HepG2 (cell line): ENCODE results near the gene CARHSP1. TPM values are rescaled to one million over a fixed set of nuclear protein-coding genes. Genes with fewer than 3 reads are reported as not detected.

Experiments used
- GABPB1 ChIP-seq: IDR thresholded peaks from 2 replicates; pipeline ENCODE4 v1.6.1; 2016; ENCODE audit warnings: mild to moderate bottlenecking, missing genetic modification reagents, moderate library complexity, missing compliant biosample characterization
- HDAC1 ChIP-seq: sonication (generic); formaldehyde crosslinking; IDR thresholded peaks from 2 replicates; pipeline ENCODE4 v1.5.1; 2020; ENCODE audit warnings: mild to moderate bottlenecking, missing genetic modification reagents
- NFATC3 ChIP-seq: sonication (generic); formaldehyde crosslinking; IDR thresholded peaks from 2 replicates; pipeline ENCODE4 v1.5.1; 2020; ENCODE audit warnings: mild to moderate bottlenecking, missing genetic modification reagents
- NR2F1 ChIP-seq, 2 experiments: fragments of 450-650 bp in 1 of 2; formaldehyde crosslinking in 1 of 2; IDR thresholded peaks; 2 replicates each; pipeline versions ENCODE4 v1.5.0 to v1.6.1; 2016 to 2020; ENCODE audit warnings: mild to moderate bottlenecking in 1 of 2, missing compliant biosample characterization in 1 of 2, missing genetic modification reagents in 1 of 2, moderate library complexity in 1 of 2
- NR2F2 ChIP-seq: IDR thresholded peaks from 2 replicates; pipeline ENCODE4 v1.6.1; 2012; ENCODE audit warnings: low read depth, inconsistent platforms, borderline replicate concordance
- SRSF9 ChIP-seq: fragments of 200-400 bp; formaldehyde crosslinking; IDR thresholded peaks from 2 replicates; pipeline ENCODE4 v1.6.1; 2018; ENCODE audit warnings: borderline replicate concordance, mild to moderate bottlenecking, low read depth, low read length; ENCODE audit not compliant: insufficient read depth, poor library complexity, severe bottlenecking
- UBTF ChIP-seq: sonication (generic); formaldehyde crosslinking; IDR thresholded peaks from 2 replicates; pipeline ENCODE4 v1.4.0; 2020; ENCODE audit warnings: mild to moderate bottlenecking, missing genetic modification reagents
- ZBTB20 ChIP-seq: sonication (generic); formaldehyde crosslinking; IDR thresholded peaks from 2 replicates; pipeline ENCODE4 v1.8.1; 2023; ENCODE audit warnings: missing genetic modification reagents, low read depth, mild to moderate bottlenecking, borderline replicate concordance
- ZMAT5 ChIP-seq: sonication (generic); formaldehyde crosslinking; IDR thresholded peaks from 2 replicates; pipeline ENCODE4 v1.5.0; 2020; ENCODE audit warnings: mild to moderate bottlenecking, low read depth, missing genetic modification reagents, borderline replicate concordance
- ZNF792 ChIP-seq: IDR thresholded peaks from 2 replicates; pipeline ENCODE4 v1.6.1; 2016
- polyA plus RNA-seq, 8 experiments: library from polyadenylated mRNA; depleted of rRNA in 3 of 8; stranded (reverse) in 7 of 8; unstranded in 1 of 8; fragments of >200 nt; fragmentation: Illumina TruSeq in 4 of 8; extraction: Trizol in 4 of 8; gene quantifications; 2 replicates each; pipeline versions ENCODE4 v1.2.1 to v1.2.3, GENCODE V29; 2011 to 2016; ENCODE audit warnings: low read depth in 4 of 8, missing spikeins in 1 of 8, mixed read lengths in 1 of 8; ENCODE audit not compliant: insufficient read depth in 1 of 8
- total RNA-seq, 5 experiments: library from RNA; depleted of rRNA; stranded (reverse); fragments of >200 nt; fragmentation: Illumina TruSeq; extraction: Trizol; gene quantifications; 2 replicates each; pipeline ENCODE4 v1.2.3, GENCODE V29; 2016; ENCODE audit warnings: low read depth in 1 of 5
- TF ChIP-seq, protein P1 (sequence below), 2 experiments: sonication (generic) in 1 of 2; formaldehyde crosslinking in 1 of 2; IDR thresholded peaks; 2 replicates each; pipeline versions ENCODE4 v1.6.1 to v1.9.0; 2014 to 2022; ENCODE audit warnings: antibody characterized with exemption in 1 of 2, borderline replicate concordance in 1 of 2, inconsistent platforms in 1 of 2, low read depth in 1 of 2, missing genetic modification reagents in 1 of 2
- TF ChIP-seq, protein P2 (sequence below): sonication (generic); formaldehyde crosslinking; conservative IDR thresholded peaks from 2 replicates; pipeline ENCODE4 v1.4.0; 2020; ENCODE audit warnings: mild to moderate bottlenecking, missing genetic modification reagents, moderate library complexity

The CARHSP1 gene
- total and polyA plus RNA-seq, 2 of the 13 experiments (the other 11 are each of a cell fraction or from before 2014, with no cell fraction given): 173 to 345 TPM

GRCh38 chr16:8885674-8886592 lies 17.1 kb upstream of the CARHSP1 start (continued):
- TF ChIP-seq, protein P1, sequence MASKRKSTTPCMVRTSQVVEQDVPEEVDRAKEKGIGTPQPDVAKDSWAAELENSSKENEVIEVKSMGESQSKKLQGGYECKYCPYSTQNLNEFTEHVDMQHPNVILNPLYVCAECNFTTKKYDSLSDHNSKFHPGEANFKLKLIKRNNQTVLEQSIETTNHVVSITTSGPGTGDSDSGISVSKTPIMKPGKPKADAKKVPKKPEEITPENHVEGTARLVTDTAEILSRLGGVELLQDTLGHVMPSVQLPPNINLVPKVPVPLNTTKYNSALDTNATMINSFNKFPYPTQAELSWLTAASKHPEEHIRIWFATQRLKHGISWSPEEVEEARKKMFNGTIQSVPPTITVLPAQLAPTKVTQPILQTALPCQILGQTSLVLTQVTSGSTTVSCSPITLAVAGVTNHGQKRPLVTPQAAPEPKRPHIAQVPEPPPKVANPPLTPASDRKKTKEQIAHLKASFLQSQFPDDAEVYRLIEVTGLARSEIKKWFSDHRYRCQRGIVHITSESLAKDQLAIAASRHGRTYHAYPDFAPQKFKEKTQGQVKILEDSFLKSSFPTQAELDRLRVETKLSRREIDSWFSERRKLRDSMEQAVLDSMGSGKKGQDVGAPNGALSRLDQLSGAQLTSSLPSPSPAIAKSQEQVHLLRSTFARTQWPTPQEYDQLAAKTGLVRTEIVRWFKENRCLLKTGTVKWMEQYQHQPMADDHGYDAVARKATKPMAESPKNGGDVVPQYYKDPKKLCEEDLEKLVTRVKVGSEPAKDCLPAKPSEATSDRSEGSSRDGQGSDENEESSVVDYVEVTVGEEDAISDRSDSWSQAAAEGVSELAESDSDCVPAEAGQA (IDR thresholded peaks at IDR 0.05; ENCODE audit: low read depth): no peak
- TF ChIP-seq, protein P1 (CRISPR knock-in tag; IDR thresholded peaks at IDR 0.05; ENCODE audit: borderline replicate concordance): no peak
- no peak for TF ChIP-seq ZMAT5 (CRISPR knock-in tag)
- peak; percentile 95 for TF ChIP-seq UBTF (CRISPR knock-in tag)
- TF ChIP-seq NFATC3: no peak
- TF ChIP-seq ZBTB20 (CRISPR knock-in tag): peak; percentile 68; the same call in 1 of the 2 replicates
- TF ChIP-seq, protein P2, sequence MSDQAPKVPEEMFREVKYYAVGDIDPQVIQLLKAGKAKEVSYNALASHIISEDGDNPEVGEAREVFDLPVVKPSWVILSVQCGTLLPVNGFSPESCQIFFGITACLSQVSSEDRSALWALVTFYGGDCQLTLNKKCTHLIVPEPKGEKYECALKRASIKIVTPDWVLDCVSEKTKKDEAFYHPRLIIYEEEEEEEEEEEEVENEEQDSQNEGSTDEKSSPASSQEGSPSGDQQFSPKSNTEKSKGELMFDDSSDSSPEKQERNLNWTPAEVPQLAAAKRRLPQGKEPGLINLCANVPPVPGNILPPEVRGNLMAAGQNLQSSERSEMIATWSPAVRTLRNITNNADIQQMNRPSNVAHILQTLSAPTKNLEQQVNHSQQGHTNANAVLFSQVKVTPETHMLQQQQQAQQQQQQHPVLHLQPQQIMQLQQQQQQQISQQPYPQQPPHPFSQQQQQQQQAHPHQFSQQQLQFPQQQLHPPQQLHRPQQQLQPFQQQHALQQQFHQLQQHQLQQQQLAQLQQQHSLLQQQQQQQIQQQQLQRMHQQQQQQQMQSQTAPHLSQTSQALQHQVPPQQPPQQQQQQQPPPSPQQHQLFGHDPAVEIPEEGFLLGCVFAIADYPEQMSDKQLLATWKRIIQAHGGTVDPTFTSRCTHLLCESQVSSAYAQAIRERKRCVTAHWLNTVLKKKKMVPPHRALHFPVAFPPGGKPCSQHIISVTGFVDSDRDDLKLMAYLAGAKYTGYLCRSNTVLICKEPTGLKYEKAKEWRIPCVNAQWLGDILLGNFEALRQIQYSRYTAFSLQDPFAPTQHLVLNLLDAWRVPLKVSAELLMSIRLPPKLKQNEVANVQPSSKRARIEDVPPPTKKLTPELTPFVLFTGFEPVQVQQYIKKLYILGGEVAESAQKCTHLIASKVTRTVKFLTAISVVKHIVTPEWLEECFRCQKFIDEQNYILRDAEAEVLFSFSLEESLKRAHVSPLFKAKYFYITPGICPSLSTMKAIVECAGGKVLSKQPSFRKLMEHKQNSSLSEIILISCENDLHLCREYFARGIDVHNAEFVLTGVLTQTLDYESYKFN (CRISPR knock-in tag): peak; percentile 25; the same call in 1 of the 2 replicates
- TF ChIP-seq NR2F1 (CRISPR knock-in tag; IDR thresholded peaks at IDR 0.05): no peak
- TF ChIP-seq HDAC1 (CRISPR knock-in tag): 0 out of 2 replicates have a peak, but pooled peaks have one; percentile 28
- TF ChIP-seq SRSF9: no peak
- TF ChIP-seq ZNF792: 0 out of 2 replicates have a peak, but pooled peaks have one; percentile 25
- TF ChIP-seq NR2F2: no peak
- no peak; the same call in 1 of the 2 replicates for TF ChIP-seq GABPB1 (CRISPR knock-in tag)
